GM19395 (cell line): ENCODE data around the gene TM9SF3.
"Not testable (repeated sequence)": the region's sequence is repeated elsewhere in the genome, so short reads cannot be mapped to it uniquely, and the experiment has no call there.

ENCODE experiments used
- ATAC-seq: cut with Tn5 transposase; IDR thresholded peaks from one replicate; pipeline ENCODE4 v1.9.1; 2021; ENCODE audit warnings: mild to moderate bottlenecking, moderate library complexity; ENCODE audit not compliant: unreplicated experiment

Gene TM9SF3

GRCh38 chr10:96606216-96606615 is 19.4 kb upstream of the TM9SF3 start:
- no peak for ATAC-seq

- ATAC-seq, result no peak
These were observed 13.5 kb upstream of the TM9SF3 start for GRCh38 chr10:96600337-96600736.

GRCh38 chr10:96598846-96599245 is 12.0 kb upstream of the TM9SF3 start:
- ATAC-seq, result no peak

- ATAC-seq, result no peak
These were observed 9.9 kb upstream of the TM9SF3 start for GRCh38 chr10:96596422-96597407.

GRCh38 chr10:96595741-96596140 is 8.9 kb upstream of the TM9SF3 start:
- no peak for ATAC-seq

GRCh38 chr10:96591946-96592345 is 5.1 kb upstream of the TM9SF3 start:
- no peak for ATAC-seq

GRCh38 chr10:96588616-96589419 is 2.0 kb upstream of the TM9SF3 start:
- peak; percentile 48 for ATAC-seq

- ATAC-seq, result no peak
These were observed 1.3 kb upstream of the TM9SF3 start for GRCh38 chr10:96588060-96588554.

- ATAC-seq, result no peak
These were observed 650 bp upstream of the TM9SF3 start for GRCh38 chr10:96587264-96588059.

- ATAC-seq, result peak; percentile 20
These were observed 935 bp downstream of the TM9SF3 start for GRCh38 chr10:96585736-96586418.

GRCh38 chr10:96584474-96584873 is 2.3 kb downstream of the TM9SF3 start:
- ATAC-seq, result no peak

- ATAC-seq, result no peak
These were observed 2.8 kb downstream of the TM9SF3 start for GRCh38 chr10:96584035-96584434.

- no peak for ATAC-seq
These were observed 7.7 kb downstream of the TM9SF3 start for GRCh38 chr10:96579133-96579532.

GRCh38 chr10:96578633-96579032 is 8.2 kb downstream of the TM9SF3 start:
- no peak for ATAC-seq

GRCh38 chr10:96578022-96578421 is 8.8 kb downstream of the TM9SF3 start:
- no peak for ATAC-seq

GRCh38 chr10:96577069-96577468 is 9.7 kb downstream of the TM9SF3 start:
- ATAC-seq, result no peak

GRCh38 chr10:96576277-96576980 is 10.4 kb downstream of the TM9SF3 start:
- no peak for ATAC-seq

- ATAC-seq, result not testable (repeated sequence)
These were observed 12.2 kb downstream of the TM9SF3 start for GRCh38 chr10:96574564-96574963.

- ATAC-seq, result no peak
These were observed 13.8 kb downstream of the TM9SF3 start for GRCh38 chr10:96573036-96573435.
